K562 (cell line): ENCODE measurements around the gene PLSCR5. TPM values are rescaled to one million over a fixed set of nuclear protein-coding genes. Genes with fewer than 3 reads are reported as not detected.
A peak's percentile ranks its signal among the peaks of the same experiment; 100 is the strongest.

ENCODE experiments used
- CBX2 ChIP-seq: fragments of 200-600 bp; sonication (generic); IDR thresholded peaks from one replicate; pipeline ENCODE4 v1.6.1; 2012; ENCODE audit warnings: mild to moderate bottlenecking, low read length, inconsistent platforms; ENCODE audit not compliant: insufficient read depth, poor library complexity, severe bottlenecking
- CREB5 ChIP-seq: fragments of 250-450 bp; sonication (Bioruptor Pico); IDR thresholded peaks from 2 replicates; pipeline ENCODE4 v1.5.0; 2020; ENCODE audit warnings: mild to moderate bottlenecking
- FIP1L1 ChIP-seq: fragments of 200-400 bp; formaldehyde crosslinking; IDR thresholded peaks from 2 replicates; pipeline ENCODE4 v1.6.1; 2018; ENCODE audit warnings: mild to moderate bottlenecking, low read depth, low read length; ENCODE audit not compliant: poor library complexity, severe bottlenecking
- ID3 ChIP-seq, 2 experiments: fragments of 250-450 bp in 1 of 2; fragments of 450-650 bp in 1 of 2; sonication (Bioruptor Pico) in 1 of 2; IDR thresholded peaks; 2 replicates each; pipeline versions ENCODE4 v1.6.1 to v1.8.0; 2016 to 2021; ENCODE audit warnings: mild to moderate bottlenecking in 2 of 2, moderate library complexity in 2 of 2, missing compliant biosample characterization in 1 of 2, missing genetic modification characterization in 1 of 2
- KDM2B ChIP-seq: fragments of 250-450 bp; sonication (Bioruptor Pico); IDR thresholded peaks from 2 replicates; pipeline ENCODE4 v1.8.0; 2021; ENCODE audit warnings: mild to moderate bottlenecking, moderate library complexity
- LCOR ChIP-seq: sonication (generic); formaldehyde crosslinking; IDR thresholded peaks from 2 replicates; pipeline ENCODE4 v1.8.0; 2022; ENCODE audit warnings: mild to moderate bottlenecking, missing genetic modification reagents
- MCM7 ChIP-seq, 2 experiments: fragments of 450-650 bp; IDR thresholded peaks; 2 replicates each; pipeline ENCODE4 v1.6.1; 2016 to 2018
- SMAD1 ChIP-seq: fragments of 150-350 bp; IDR thresholded peaks from 2 replicates; pipeline ENCODE4 v1.6.1; 2014; ENCODE audit warnings: low read length, low read depth; ENCODE audit not compliant: partially characterized antibody
- SMARCA4 ChIP-seq: fragments of 450-650 bp; IDR thresholded peaks from 2 replicates; pipeline ENCODE4 v1.6.1; 2016
- ZBTB11 ChIP-seq, 3 experiments: fragments of 200-800 bp in 1 of 3; fragments of 250-450 bp in 1 of 3; fragments of 450-650 bp in 1 of 3; sonication (Bioruptor Pico) in 1 of 3; sonication (Bioruptor generic) in 1 of 3; formaldehyde crosslinking in 1 of 3; IDR thresholded peaks; 2 replicates each; pipeline versions ENCODE4 v1.6.1 to v1.8.0; 2016 to 2022; ENCODE audit warnings: mild to moderate bottlenecking in 2 of 3, missing genetic modification characterization in 2 of 3, missing compliant biosample characterization in 1 of 3, moderate library complexity in 1 of 3
- ZNF280B ChIP-seq: fragments of 250-450 bp; sonication (Bioruptor Pico); IDR thresholded peaks from 2 replicates; pipeline ENCODE4 v1.5.1; 2021; ENCODE audit warnings: mild to moderate bottlenecking
- ZNF592 ChIP-seq: fragments of 450-650 bp; IDR thresholded peaks from 2 replicates; pipeline ENCODE4 v1.6.1; 2017; ENCODE audit warnings: antibody characterized with exemption, mild to moderate bottlenecking
- ZNF655 ChIP-seq: fragments of 250-450 bp; sonication (Bioruptor Pico); IDR thresholded peaks from 2 replicates; pipeline ENCODE4 v1.5.0; 2021
- polyA plus RNA-seq, 8 experiments: library from polyadenylated mRNA; depleted of rRNA in 4 of 8; stranded (reverse) in 5 of 8; unstranded in 3 of 8; fragments of >200 nt; fragmentation: Nextera tagmentation in 2 of 8; fragmentation: Illumina TruSeq in 1 of 8; extraction: Ambion mirVana in 2 of 8; extraction: Trizol in 1 of 8; gene quantifications; 2 replicates each; pipeline versions ENCODE4 v1.2.1 to v1.2.3, GENCODE V29; 2011 to 2014; ENCODE audit warnings: inconsistent platforms in 1 of 8, missing spikeins in 1 of 8
- total RNA-seq, 7 experiments: library from RNA; depleted of rRNA in 6 of 7; stranded (reverse); fragments of >200 nt in 6 of 7; fragmentation: Illumina TruSeq in 2 of 7; extraction: Trizol in 2 of 7; gene quantifications; 2 replicates each; pipeline versions ENCODE4 v1.2.1 to v1.2.3, GENCODE V29; 2011 to 2021; ENCODE audit warnings: low replicate concordance in 1 of 7

PLSCR5 gene
- total and polyA plus RNA-seq, 9 of the 15 experiments (the other 6 are each of a cell fraction or from before 2014, with no cell fraction given): not detected

- TF ChIP-seq ZBTB11 (CRISPR knock-in tag; IDR thresholded peaks at IDR 0.05): no peak
- TF ChIP-seq ID3 (CRISPR knock-in tag; IDR thresholded peaks at IDR 0.05): no peak
- TF ChIP-seq ID3 (tag; IDR thresholded peaks at IDR 0.05): no peak
- no peak for TF ChIP-seq FIP1L1
- TF ChIP-seq MCM7 (IDR thresholded peaks at IDR 0.05): no peak
- no peak for TF ChIP-seq ZNF655 (CRISPR knock-in tag)
- no peak for TF ChIP-seq ZNF280B (CRISPR knock-in tag)
- no peak for TF ChIP-seq LCOR (CRISPR knock-in tag)
- TF ChIP-seq ZNF592: peak; percentile 39; the same call in 1 of the 2 replicates
- no peak for TF ChIP-seq CREB5 (CRISPR knock-in tag)
- peak; percentile 71 for TF ChIP-seq SMARCA4
- no peak for TF ChIP-seq CBX2
- TF ChIP-seq SMAD1: no peak
- TF ChIP-seq KDM2B (CRISPR knock-in tag): no peak
These were observed 50.9 kb downstream of the PLSCR5 start (continued) for GRCh38 chr3:146554151-146554760.
